NCI-H510A (cell line): ENCODE results near the gene ATP6V1E1.
"Not testable (repeated sequence)": the region's sequence is repeated elsewhere in the genome, so short reads cannot be mapped to it uniquely, and the experiment has no call there.

Experiments used
- DNase-seq: peaks from one replicate; lab custom pipeline; 2025; lab: John Stamatoyannopoulos, UW

ATP6V1E1 gene

DNA sequence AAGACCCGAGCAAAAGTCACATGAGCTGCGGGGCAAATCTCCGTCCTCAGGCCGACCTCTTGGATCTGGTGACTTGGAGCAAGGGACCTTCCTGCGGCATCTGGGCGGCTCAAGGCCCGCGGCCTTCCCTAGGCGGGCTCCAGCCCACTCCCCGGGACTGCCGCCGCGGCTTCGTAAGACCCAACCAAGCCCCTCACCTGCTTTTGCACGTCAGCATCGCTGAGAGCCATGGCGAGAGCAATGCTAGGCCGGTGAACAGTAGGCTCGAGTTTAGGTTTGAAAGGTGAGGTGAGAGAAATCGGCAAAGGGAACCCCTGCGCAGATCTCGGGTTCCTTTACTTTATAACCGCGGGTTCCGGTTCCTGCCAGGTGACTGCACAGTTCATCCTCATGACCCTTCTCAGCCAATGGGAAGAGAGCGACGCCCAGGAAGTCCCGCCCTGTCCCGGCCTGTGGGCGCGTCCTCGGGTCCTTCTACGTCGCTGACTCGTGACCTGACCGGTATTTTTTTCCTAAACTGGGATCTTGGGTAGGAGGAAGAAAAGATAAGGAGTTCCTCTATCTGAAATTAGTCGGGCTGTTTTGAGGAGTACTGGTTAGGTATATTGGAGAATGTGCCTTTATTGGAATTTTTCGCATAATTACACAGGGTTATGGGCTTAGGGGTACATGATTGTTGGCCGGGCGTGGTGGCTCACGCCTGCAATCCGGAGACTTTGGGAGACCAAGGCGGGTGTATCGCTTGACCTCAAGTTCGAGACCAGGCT is at the start of gene ATP6V1E1:
Gene ATP6V1E1, minus strand, starts transcription at position 344 of the 767 bp plus-strand sequence. Its CDS starts 114 bp downstream, at position 230.
- peak; percentile 68 for DNase-seq

DNA sequence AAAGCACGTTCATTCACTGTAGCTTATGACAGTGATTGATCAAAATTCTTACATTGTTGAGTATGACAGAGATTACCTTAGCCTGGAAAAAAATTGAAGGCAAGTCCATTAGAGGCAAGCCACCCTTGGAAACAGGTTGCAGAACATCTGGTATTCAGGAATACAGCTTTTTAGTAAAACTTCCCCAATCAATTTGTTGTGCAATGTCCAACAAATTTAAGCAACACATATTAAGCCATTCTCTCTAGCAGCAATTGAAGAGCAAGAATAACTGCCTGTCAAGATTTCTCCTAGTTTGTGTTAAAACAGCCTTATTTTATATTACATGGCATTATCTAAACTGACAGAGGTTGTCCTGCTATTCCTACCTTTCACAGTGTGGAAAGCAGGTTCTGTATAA is 47.0 kb upstream of the ATP6V1E1 start:
- DNase-seq = no peak

DNA sequence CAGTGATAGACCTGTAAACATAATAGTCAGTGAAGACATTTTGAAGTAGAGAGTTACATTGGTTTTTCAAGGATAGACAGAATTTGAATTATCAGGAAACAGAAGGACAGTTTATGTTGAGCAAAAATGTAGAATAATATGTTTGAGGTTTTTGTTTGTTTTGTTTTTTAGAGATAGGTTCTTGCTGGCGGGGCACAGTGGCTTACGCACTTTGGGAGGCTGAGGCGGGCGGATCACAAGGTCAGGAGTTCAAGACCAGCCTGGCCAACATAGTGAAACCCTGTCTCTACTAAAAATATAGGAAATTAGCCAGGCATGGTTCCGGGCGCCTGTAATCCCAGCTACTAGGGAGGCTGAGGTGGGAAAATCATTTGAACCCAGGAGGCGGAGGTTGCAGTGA is 45.6 kb upstream of the ATP6V1E1 start:
- DNase-seq = no peak

DNA sequence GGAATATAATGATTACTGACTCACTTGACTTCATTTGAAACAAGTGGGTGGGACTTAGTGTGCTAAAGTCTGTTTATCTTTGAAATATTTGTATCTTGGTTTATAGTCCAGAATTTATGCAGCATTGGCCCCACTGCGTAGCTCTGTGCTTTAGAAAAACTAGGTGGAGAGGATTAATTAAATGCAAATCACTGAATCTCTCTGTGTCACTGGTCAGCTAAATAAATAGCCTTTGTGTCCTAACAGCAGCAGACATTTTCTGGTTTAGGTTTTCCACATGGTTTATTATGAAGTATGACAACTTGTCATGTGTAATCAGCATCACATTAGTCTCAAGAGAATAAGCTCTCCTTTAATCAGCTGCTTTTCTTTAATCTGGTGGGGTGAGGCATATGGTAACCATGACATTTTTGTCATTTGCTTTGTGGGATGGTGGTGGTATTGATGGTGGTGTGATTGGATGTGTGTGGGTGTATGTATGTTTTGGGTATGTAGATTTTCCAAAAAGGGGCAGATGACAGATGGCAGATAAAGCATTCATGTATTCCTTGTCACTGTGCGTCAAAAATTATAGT is 44.0 kb upstream of the ATP6V1E1 start:
- no peak for DNase-seq

DNA sequence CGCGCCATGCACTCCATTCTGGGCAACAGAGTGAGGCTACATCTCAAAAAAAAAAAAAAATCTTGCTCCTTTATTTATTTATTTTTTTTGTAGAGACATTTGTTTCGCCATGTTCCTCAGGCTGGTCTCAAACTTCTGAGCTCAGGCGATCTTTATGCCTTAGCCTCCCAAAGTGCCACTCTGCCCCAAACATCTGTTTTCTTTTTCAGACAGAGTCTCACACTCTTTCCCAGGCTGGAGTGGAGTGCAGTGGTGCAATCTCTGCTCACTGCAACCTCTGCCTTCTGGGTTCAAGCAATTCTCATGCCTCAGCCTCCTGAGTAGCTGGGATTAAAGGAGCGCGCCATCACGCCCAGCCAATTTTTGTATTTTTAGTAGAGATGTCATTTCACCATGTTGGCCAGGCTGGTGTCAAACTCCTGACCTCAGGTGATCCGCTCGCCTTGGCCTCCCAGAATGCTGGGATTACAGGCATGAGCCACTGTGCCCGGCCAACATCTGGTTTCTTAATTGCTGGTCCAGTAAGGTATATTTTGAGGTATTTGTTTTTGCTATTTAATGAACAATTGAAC is 43.1 kb upstream of the ATP6V1E1 start:
- DNase-seq = not testable (repeated sequence)

DNA sequence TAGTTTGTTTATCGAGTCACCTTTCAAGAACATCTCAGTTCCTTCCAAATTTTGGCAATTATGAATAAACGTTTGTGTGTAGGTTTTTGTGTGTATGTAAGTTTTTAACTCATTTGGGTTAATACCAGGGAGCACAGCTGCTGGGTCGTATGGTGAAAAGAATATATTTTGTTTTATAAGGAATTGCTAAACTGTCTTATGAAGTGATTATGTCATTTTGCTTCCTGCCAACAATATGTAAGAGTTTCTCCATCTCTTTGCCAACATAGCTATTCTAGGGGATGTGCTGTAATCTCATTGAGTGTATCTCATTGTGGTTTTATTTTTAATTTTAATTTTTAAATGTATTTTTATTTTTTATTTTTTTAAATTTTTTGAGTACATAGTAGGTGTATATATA is 37.3 kb upstream of the ATP6V1E1 start:
- DNase-seq = no peak

DNA sequence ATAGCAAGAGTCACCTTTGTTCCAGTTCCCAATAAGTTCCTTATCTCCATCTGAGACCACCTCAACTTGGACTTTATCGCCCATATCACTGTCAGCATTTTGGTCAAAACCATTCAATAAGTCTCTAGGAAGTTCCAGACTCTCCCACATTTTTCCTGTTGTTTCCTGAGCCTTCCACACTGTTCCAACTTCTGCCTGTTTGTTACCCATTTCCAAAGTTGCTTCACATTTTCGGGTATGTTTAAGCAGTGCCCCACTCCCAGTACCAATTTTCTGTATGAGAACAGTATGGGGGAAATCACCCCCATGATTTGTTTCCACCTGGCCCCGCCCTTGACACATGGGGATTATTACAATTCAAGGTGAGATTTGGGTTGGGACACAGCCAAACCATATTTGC is 36.7 kb upstream of the ATP6V1E1 start:
- DNase-seq = no peak

DNA sequence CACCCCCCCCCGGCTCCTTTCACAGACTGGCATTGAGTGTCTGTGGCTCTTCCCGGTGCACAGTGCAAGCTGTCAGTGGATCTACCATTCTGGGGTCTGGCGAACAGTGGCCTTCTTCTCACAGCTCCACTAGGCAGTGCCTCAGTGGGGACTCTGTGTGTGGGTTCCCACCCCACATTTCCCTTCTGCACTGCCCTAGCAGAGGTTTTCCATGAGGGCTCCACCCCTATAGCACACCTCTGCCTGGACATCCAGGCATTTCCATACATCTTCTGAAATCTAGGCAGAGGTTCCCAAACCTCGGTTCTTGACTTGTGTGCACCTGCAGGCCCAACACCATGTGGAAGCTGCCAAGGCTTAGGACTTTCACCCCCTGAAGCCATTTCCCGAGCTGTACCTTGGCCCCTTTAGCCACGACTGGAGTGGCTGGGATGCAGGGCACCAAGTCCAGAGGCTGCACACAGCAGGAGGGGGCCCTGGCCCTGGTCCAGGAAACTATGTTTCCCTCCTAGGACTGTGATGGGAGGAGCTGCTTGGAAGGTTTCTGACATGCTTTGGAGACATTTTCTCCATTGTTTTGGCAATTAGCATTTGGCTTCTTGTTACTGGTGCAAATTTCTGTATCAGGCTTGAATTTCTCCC is 36.0 kb upstream of the ATP6V1E1 start:
- DNase-seq = no peak

DNA sequence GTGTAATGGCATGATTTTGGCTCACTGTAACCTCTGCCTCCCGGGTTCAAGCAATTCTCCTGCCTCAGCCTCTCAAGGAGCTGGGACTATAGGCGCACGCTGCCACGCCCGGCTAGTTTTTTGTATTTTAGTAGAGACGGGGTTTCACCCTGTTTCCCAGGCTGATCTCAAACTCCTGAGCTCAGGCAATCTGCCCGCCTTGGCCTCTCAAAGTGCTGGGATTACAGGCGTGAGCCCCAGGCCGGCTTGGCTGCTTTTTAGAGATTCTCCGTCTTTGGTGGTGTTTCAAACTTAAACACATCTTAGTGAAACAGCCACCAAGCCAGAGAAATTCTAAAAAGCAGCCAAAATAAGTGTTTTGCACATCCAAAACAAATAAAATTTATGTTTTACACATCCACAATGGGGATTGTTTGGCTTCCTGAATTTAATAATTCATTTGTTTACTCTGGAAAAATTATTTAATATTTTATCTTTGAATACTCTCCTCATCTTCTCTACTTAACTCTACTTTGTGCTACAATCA is 28.4 kb upstream of the ATP6V1E1 start:
- DNase-seq = no peak

DNA sequence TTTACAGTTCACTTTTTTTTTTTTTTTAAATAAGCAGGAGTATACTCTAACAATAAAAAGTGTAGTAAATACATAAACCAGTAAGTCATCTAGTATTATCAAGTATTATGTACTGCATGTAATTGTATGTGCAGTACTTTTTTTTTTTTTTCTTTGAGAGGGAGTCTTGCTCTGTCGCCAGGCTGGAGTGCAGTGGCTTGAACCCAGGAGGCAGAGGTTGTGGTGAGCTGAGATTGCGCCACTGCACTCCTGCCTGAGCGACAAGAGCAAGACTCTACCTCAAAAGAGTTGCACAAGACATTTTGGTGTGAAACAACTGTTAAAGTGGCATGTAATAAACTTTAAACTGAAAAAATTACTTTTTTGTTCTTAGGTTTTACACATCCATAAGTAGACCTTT is 26.7 kb upstream of the ATP6V1E1 start:
- no peak for DNase-seq

DNA sequence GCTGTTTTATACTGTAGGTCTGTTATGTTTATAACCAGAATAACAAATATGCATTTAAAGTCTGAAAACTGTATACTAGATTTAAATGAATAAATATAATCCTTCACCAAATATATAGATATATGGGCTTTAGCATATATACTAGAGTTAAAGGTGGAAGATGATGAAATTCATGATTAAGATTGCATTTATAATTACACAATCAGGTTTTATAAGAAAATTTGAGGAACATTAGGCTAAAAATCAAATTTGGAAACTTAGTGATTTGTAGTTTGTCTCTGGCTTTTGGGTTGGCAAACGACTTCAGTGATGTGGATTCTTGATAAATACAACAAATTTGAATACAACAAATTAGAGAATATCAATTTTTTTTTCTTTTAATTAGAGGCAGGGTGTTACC is 20.0 kb upstream of the ATP6V1E1 start:
- no peak for DNase-seq

DNA sequence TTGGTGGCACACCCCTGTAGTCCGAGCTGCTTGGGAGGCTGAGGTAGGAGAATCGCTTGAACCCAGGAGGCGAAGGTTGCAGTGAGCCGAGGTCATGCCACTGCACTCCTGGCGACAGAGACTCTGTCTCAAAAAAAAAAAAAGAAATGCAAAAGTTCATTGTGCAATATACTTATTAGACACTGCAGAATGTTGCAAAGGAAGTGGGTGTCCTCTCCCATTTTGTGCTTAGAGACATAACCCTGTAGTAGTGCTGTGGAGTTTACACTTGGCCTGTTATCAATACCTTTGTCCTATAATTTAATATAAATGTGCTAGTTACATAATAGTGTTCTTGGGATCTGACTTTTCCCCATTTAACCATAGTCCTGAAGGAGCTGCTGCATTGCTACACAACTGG is 19.4 kb upstream of the ATP6V1E1 start:
- DNase-seq = no peak

DNA sequence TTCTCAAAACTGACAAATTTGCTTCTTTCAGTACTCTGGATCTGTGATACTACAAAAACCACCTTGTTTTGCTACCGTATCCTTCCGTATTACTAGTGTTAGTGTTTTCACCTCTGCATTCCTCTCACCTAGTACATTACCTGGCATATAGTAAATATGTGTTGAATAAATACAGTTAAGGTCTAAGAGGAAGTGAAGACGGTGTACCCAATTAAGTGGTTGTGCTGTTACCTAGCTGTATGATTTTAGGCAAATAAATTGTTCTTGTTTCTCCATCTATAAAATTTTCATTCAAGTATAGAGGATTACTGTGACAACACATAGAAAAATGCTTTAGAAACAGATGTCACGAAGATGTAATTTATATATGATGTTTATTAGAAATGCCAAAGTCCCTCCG is 18.9 kb upstream of the ATP6V1E1 start:
- no peak for DNase-seq

DNA sequence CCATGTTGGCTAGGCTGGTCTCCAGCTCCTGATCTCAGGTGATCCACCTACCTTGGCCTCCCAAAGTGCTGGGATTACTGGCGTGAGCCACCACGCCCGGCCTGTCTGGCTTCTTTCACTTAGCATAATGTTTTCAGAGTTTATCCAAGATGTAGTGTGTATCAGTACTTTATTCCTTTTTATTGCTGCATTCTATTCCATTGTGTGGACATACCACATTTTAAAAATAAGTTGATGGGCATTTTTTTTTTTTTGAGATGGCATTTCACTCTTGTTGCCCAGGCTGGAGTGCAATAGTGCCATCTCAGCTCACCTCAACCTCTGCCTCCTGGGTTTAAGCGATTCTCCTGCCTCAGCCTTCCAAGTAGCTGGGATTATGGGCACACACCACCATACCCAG is 13.8 kb upstream of the ATP6V1E1 start:
- not testable (repeated sequence) for DNase-seq

DNA sequence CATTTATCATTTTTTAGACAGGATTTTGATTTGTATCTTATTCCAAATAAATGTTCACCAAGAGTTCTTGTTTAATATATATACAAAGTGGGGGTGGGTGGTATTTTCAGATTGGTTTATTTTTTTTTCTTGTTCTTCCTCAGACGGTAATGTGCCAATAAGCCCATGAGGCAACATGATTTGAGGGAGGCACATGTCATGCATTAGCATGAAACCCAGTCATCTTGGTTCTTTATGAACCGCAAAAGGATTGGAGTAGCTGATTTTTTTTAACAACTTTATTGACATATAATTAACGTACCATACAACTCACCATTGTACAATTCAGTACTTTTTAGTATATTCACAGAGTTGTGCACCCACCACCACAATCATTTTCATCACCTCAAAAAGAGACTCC is 12.7 kb upstream of the ATP6V1E1 start:
- DNase-seq = no peak

DNA sequence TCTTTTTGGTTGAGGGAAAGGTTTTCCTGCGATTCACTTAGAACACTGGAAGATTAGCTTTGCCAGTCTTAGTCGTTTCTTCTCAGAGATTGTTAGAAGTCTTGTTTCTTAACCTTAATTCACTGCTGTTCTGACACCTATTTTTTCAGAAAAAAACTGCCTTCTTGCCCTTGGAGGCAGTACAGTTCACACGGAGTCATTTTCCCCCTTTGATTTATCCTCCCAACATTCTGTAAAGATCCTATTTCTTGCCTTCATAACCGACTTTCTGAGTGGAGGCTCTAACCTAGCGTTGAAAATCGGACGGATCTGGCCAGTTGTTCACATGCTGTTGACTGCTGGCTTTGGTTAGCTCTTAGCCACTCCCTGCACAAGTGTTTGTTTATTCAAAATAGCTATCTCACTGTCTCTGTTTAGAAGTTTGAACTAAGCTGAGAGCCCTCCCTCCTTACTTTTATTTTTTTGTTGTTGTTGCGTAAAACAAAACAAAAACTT is 10.7 kb upstream of the ATP6V1E1 start:
- no peak for DNase-seq

DNA sequence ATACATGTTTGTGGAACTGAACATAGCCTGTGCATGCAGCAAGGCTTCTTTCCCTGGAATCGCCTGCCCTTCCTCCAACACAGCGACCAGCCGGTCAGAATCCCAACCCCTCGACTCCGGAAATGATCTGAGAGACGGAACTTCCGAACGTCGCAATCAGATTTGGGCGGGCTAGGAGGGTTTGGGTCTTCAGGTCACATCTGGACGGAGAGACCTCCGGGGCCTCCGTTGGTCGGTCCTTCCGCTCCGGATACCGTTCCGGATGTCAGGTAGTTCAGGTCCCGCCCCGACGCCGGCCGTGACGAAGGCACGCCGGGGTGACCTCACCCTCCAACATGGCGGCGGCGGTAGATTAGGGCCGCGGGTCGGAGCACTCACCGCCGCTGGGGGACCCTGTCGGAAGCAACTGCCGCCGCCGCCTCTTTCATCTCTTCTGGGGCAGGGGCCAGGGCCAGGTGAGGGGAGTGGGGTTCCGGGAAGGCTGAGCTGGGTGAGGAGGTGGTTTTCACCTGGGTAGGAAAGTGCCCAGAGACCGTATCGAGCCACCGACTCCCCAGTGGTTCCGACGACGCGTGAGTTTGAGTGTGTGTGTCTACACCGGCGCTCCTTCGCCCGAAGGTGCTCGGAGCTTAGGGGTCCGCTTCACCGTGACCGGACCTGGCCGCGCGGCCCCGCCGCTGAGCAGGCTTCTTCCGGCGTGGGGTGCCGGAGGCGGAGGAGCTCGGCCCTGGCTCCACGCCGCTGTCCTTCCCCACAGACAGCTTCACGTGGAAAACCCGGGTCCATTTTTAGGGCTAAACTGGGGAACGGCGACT is 10.1 kb upstream of the ATP6V1E1 start, which contains the start of gene BCL2L13:
Gene BCL2L13, plus strand, starts transcription at position 326 of the 815 bp plus-strand sequence. CDS start 16,955 bp downstream, outside the sequence.
- peak; percentile 80 for DNase-seq

DNA sequence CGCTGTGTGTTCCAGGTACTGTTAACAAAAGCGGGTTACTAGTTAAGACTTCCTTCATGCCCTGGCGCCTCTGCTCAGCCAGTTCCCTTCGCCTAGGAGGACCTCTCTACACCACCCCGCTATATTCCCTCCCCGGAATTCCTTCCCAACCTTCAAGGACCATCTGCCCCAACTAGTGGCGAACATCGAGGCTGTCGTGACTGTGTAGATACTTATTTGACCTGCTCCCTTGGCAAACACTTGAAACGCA is 9.6 kb upstream of the ATP6V1E1 start:
- no peak for DNase-seq

DNA sequence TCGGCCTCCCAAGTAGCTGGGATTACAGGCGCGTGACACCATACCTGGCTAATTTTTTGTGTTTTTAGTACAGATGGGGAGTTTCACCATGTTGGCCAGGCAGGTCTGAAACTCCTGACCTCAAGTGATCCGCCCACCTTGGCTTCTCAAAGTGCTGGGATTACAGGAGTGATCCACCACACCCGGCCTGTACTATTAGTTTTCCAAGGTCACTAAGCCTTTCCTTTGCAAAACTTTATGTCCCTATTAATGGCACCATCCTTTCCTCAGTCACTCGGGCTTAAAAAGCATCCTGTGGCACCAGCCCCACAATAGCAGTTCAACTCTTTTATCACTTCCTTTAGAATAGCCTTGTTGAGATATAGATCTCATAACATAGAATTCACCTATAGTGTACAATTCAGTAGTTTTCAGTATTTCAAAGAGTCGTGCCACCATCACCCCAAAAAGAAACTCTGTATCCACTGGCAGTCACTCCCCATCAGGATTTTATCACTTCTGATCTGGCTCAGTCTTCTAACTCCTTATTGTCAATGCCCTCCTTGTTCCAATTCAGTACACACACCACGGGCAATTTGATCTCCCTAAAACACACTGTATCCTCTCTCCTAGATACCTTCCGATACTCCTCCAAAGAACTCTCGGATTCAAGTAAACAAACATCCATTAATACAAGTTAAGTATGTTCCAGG is 9.1 kb upstream of the ATP6V1E1 start:
- no peak for DNase-seq

DNA sequence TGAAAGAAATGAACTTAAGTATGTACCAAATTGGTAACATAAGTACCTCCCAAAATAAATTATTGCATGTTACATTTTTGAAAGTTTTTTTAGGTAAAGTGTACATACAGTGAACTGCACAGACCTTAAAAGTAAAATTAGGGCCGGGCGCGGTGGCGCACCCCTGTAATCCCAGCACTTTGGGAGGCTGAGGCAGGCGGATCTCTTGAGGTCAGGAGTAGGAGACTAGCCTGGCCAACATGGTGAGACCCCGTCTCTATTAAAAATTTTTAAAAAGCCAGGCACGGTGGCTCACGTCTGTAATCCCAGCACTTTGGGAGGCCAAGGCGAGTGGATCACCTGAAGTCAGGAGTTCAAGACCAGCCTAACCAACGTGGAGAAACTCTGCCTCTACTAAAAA is 8.3 kb upstream of the ATP6V1E1 start:
- DNase-seq = not testable (repeated sequence)

DNA sequence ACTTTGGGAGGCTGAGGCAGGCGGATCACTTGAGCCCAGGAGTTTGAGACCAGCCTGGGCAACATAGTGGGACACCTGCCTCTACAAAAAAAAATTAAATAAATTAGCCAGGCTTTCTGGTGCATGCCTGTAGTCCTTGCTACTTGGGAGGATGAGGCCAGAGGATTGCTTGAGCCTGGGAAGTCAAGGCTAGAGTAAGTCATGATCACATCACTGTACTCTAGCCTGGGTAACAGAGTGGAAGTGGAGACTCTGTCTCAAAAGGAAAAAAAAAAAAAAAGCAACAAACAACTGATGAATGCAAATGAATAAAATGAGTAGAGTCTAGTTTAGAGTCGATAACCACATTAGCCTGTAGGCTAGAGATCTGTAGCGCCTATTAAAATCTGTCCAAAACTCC is 6.1 kb upstream of the ATP6V1E1 start:
- DNase-seq = no peak
